AG20443 (cell line): ENCODE data around the gene BCL6B.

ENCODE experiments used
- DNase-seq: peaks from one replicate; pipeline ENCODE4 v3.0.0; 2012; ENCODE audit warnings: low spot score, mixed read lengths

BCL6B gene

DNA sequence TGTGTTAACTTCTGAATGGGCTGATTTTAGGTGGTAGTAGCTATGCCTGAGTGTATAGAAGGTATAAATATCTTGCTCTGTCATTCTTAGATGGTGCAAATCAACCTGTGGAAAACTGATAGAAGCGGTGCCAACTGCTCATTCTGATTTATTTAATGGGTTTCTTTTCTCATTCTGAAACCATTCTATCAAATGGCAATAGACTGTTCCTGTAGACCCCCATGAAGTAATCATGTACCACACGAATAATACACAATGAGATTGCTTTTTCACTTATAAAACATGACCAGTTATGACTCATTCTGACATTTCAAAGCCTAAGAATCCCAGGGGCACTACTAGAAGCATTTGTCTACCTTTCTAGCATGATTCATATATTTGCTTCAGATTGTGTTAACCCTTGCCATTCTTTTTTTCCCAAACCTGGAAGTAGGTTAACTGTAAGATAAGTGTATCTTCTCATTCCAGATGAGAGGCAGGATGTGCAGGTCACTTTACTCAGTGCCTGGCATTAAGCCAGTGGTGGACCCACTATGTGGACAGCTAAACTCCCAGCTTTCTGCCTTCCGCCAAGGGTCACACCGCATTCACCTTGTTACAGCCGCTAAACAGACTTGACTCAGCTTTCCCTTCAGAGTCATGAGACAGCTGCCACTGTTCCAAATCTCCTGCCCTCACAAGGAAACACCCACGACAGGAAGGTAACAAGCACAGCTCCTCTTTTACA lies 37.5 kb downstream of the BCL6B start:
- no peak for DNase-seq

DNA sequence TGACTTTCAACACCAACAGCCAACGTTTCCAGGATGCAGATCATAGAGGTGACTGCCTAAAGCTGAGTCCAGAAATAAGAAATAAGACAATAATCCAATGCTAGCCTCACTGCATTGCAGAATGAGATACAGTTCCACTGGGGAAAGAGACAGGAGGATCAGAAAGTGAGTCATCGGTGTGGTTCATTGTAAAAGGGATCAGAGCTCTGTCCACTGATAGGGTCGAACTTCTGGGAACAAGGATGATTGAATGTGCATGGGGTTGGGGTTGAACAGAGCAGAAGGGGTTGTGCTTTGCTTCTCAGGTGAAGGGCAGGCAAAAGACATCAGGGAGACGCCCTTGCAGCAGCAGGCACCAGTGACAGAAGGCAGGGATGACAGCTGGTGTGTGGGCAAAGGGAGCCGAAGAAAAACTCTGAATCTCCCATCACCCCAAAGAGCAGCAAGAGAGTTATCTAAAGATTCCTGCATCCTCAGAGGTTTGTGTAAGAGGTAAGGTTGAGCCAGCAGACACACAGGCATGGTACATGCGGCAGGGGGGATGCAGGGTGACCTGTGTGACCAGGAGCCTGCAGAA lies 40.8 kb downstream of the BCL6B start:
- DNase-seq = no peak

GRCh38 chr17:7064261-7064660 lies 41.4 kb downstream of the BCL6B start:
- DNase-seq = no peak

- DNase-seq = no peak
Observed at GRCh38 chr17:7067198-7067597, 44.3 kb downstream of the BCL6B start.

GRCh38 chr17:7068268-7068667 lies 45.4 kb downstream of the BCL6B start:
- no peak for DNase-seq

DNA sequence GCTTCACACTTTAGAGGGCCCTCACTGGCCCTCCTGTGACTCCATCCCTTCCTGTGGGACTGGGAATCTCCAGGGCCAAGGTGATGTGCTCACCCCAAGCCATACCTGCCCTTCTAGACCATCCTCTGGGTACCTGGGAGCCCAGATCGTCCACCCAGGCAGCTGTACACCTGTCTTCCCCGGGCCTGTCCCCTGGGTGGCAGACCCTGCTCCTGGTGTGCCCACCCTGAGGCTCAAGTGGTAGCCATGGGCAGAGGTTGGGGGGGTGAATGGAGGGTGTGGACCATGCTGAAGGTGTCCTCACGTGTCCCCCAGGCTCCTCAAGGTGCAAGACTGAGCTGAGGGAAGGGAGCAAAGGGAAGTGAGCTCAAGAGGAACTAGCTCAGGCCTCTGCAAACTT lies 47.9 kb downstream of the BCL6B start:
- no peak for DNase-seq

GRCh38 chr17:7072406-7072805 lies 49.6 kb downstream of the BCL6B start:
- DNase-seq = no peak

DNA sequence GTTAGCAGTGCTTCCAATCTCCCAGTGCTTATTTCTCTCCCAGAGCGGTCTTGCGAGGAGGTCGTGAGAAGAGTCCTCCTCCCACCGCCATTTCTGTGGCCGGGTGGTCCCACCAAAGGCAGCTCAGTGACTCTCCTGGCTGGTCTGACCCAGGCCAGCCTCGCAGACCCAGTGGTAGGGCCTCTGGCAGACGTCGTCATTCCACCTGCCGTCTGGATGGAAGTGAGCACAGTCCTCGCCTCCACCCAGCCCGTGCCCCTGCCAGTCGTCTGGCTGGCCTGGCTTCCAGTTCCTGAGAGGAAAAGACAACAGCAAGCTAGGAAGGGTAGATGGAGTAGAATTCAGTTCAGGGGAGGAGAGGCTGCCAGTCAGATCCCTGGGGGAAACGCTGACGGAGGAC lies 52.1 kb downstream of the BCL6B start:
- DNase-seq = no peak

GRCh38 chr17:7077911-7078546 lies 55.2 kb downstream of the BCL6B start:
- no peak for DNase-seq

DNA sequence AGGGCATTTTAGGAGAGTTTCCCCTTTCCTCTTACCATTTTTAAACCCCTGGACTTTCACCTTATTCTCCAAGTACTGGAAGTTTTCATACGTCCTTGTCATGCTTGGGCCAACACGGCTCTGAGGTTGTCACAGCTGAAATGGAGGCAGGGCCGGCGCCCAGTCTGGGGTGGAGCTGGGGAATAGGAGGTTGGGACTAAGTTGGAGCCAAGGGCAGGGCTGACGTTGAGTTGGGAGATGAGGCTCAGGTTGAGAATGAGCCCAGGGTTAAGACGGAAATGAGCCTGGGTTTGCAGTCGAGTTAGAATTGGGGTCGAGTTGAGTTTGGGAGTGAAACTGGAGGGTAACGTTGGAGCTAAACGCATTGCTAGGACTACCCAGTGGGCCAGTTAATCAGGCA lies 55.9 kb downstream of the BCL6B start:
- no peak for DNase-seq
